CD4-positive, alpha-beta memory T cell (primary cell): Measurements from ENCODE around the gene FOS. TPM values are rescaled to one million over a fixed set of nuclear protein-coding genes. Genes with fewer than 3 reads are reported as not detected.

Experiments
- CTCF ChIA-PET: fragments of 350-600 bp; sonication (Branson Sonifier 250); formaldehyde crosslinking; loops from one replicate; lab custom pipeline; 2021; ENCODE audit warnings: inconsistent platforms; ENCODE audit not compliant: partially characterized antibody; lab: Charles Lee
- POLR2A ChIA-PET: fragments of 350-600 bp; sonication (Branson Sonifier 250); formaldehyde crosslinking; loops from one replicate; lab custom pipeline; 2021; ENCODE audit not compliant: partially characterized antibody; lab: Charles Lee
- DNase-seq, 5 donors: peaks; one replicate each; pipeline versions ENCODE4 v3.0.0 to v3.0.0-alpha.2; 2020 to 2022; ENCODE audit warnings: mixed read lengths in 1 of 5
- H3K27ac ChIP-seq: one replicate; pipeline ENCODE4 v1.7.0; 2013; ENCODE audit warnings: low read depth, low read length
- H3K27me3 ChIP-seq: 2 replicates; pipeline ENCODE4 v1.7.0; 2013; ENCODE audit warnings: mild to moderate bottlenecking, low read length, moderate library complexity; ENCODE audit not compliant: insufficient read depth
- H3K36me3 ChIP-seq: 2 replicates; pipeline ENCODE4 v1.7.0; 2013; ENCODE audit warnings: mild to moderate bottlenecking, low read length, moderate library complexity; ENCODE audit not compliant: insufficient read depth
- H3K4me1 ChIP-seq: 2 replicates; pipeline ENCODE4 v1.7.0; 2013; ENCODE audit warnings: mild to moderate bottlenecking, low read length, moderate library complexity; ENCODE audit not compliant: insufficient read depth
- H3K4me3 ChIP-seq, 2 donors: one replicate each; pipeline ENCODE4 v1.7.0; 2013; ENCODE audit warnings: low read length in 2 of 2, mild to moderate bottlenecking in 1 of 2
- H3K9me3 ChIP-seq, 2 donors: one replicate each; pipeline ENCODE4 v1.7.0; 2013; ENCODE audit warnings: low read length in 2 of 2, control low read depth in 1 of 2; ENCODE audit not compliant: control insufficient read depth in 1 of 2
- H3K27ac Mint-ChIP-seq, 7 donors: one replicate each; pipeline ENCODE4 v1.8.0; 2020 to 2021; ENCODE audit warnings: mixed read lengths in 7 of 7, mild to moderate bottlenecking in 6 of 7, inconsistent platforms in 3 of 7, moderate library complexity in 3 of 7
- H3K27me3 Mint-ChIP-seq, 2 donors: one replicate each; pipeline ENCODE4 v1.8.0; 2020 to 2021; ENCODE audit warnings: mixed read lengths in 2 of 2
- H3K36me3 Mint-ChIP-seq, 2 donors: one replicate each; pipeline ENCODE4 v1.8.0; 2020 to 2021; ENCODE audit warnings: mixed read lengths in 2 of 2, inconsistent platforms in 1 of 2, mild to moderate bottlenecking in 1 of 2
- H3K4me1 Mint-ChIP-seq, 4 donors: one replicate each; pipeline ENCODE4 v1.8.0; 2020 to 2021; ENCODE audit warnings: mixed read lengths in 4 of 4, mild to moderate bottlenecking in 1 of 4
- H3K4me3 Mint-ChIP-seq, 8 donors: one replicate each; pipeline ENCODE4 v1.8.0; 2020 to 2021; ENCODE audit warnings: mixed read lengths in 8 of 8, mild to moderate bottlenecking in 7 of 8, moderate library complexity in 6 of 8, inconsistent platforms in 3 of 8
- H3K9me3 Mint-ChIP-seq, 8 donors: one replicate each; pipeline ENCODE4 v1.8.0; 2020 to 2021; ENCODE audit warnings: mixed read lengths in 8 of 8, mild to moderate bottlenecking in 5 of 8, inconsistent platforms in 3 of 8, moderate library complexity in 1 of 8
- intact Hi-C: fragments of 100-400 bp; cut with micrococcal nuclease; formaldehyde crosslinking; loops from one replicate; pipeline ENCODE4 v1.15.1; 2023
- polyA plus RNA-seq, 2 donors: library from polyadenylated mRNA; unstranded; fragments of 300-500 nt; fragmentation: Illumina TruSeq; gene quantifications; one replicate each; pipeline ENCODE4 v1.2.3, GENCODE V29; 2021
- total RNA-seq, 2 experiments: library from RNA; stranded (reverse); gene quantifications; one replicate each; pipeline ENCODE4 v1.2.3, GENCODE V29; 2021

Gene FOS
- total and polyA plus RNA-seq, 4 experiments from 2014 or later, result 4.1 to 519 (median 83.3) TPM

DNA sequence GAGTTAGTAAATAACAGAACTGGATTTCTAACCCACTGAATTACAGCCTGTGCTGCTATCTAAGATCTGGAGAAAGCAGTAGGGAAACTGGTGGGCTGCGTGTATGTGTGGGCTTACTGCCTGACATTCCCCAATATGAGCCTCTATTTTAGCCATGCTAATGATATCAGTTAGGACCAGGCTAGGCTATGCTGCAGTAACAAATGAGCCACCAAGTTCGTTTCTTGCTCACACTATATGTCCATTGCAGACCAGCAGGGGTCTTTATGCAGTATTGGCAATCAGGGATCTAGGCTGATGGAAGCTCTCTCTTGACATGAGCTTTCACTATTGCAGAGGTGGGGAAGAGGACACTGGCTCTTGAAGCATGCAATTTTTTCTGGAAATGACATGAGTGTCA is 40.4 kb downstream of the FOS start:
- Histone ChIP-seq H3K36me3 (no peaks in the 10 kb centered on the region), H3K27ac (no peak overlapping the region), H3K9me3 (no peaks in the 10 kb centered on the region), H3K27me3 (no peaks in the 10 kb centered on the region), H3K4me1 (no peaks in the 10 kb centered on the region), H3K4me3 (no peak overlapping the region)
- Mint-ChIP-seq H3K27me3 (peaks cover 0 to 4% of the 10 kb centered on the region in 2 donors), H3K9me3 (peaks cover 0 to 2% (median 0%) of the 10 kb centered on the region in 8 donors), H3K27ac (no peak overlapping the region), H3K4me1 (peaks cover 0 to 6% (median 0%) of the 10 kb centered on the region in 4 donors), H3K36me3 (no peaks in the 10 kb centered on the region), H3K4me3 (no peak overlapping the region)
- intact Hi-C loops, result no loop called here
- ChIA-PET CTCF (interaction anchor here (1.0 kb wide), 1 partner anchor 170 kb away, joined by 3 read pairs; no protein-coding TSS in a partner anchor), POLR2A (no interaction called here)
- no peak for DNase-seq

DNA sequence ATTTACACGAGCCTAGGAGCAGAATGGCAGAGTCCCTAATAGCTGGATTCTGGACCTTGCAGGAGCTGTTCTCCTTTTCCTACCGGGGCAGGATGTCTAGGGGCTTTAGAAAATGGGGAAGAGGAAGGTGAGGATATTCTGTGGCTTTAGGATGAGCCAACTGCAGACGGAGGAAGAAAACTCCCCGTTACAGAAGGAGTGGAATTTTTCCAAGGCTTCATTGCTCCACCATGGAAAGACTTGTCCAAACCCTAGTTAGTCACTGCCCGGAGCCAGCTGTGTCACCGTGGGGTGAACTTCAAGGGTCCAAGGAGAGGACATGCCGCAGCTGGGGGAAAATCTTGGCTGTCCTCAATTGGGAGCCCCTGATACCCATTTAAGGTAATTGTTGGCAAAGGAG is 41.6 kb downstream of the FOS start:
- H3K36me3 Mint-ChIP-seq, result no peaks in the 10 kb centered on the region
- POLR2A ChIA-PET, result interaction anchor here (0.6 kb wide), 1 partner anchor 515 kb away, joined by 3 read pairs; no protein-coding TSS in a partner anchor

DNA sequence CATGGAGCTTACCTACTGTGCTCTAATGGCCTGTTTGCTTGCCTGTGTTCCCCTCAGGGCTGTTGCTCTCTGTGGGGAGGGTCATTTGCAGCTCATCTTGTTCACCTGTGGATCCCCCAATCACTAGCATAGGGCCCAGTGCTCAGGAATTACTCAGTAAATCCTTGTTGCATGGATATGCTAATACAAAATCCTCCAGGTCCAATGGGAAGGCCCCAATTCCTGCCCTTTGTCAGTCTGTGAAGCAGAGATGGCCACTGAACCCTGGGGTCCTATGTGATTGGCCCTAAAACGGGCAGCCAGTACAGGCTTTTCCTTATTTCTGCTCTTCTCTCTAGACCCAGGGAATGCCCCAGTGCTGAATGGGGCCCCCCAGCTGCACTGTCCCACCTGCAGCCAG is 44.1 kb downstream of the FOS start:
- intact Hi-C loops, result no loop called here
- H3K9me3 ChIP-seq, result no peaks in the 10 kb centered on the region
- no peak for DNase-seq
- Mint-ChIP-seq H3K27ac (no peak overlapping the region), H3K4me1 (no peaks in the 10 kb centered on the region), H3K36me3 (no peaks in the 10 kb centered on the region), H3K4me3 (no peak overlapping the region), H3K27me3 (peaks cover 0 to 2% of the 10 kb centered on the region in 2 donors), H3K9me3 (peaks cover 0 to 2% (median 0%) of the 10 kb centered on the region in 8 donors)
- H3K36me3 ChIP-seq, result no peaks in the 10 kb centered on the region
- H3K27ac ChIP-seq, result no peak overlapping the region
- no peaks in the 10 kb centered on the region for H3K27me3 ChIP-seq
- CTCF ChIA-PET, result interaction anchor here (0.5 to 2.6 kb wide), 6 partner anchors 14 to 238 kb away, joined by 3 to 9 read pairs (median 4); no protein-coding TSS in a partner anchor
- H3K4me1 ChIP-seq, result no peaks in the 10 kb centered on the region
- POLR2A ChIA-PET, result no interaction called here
- no peak overlapping the region for H3K4me3 ChIP-seq

More for the DNA sequence above, 41.6 kb downstream of the FOS start:
- intact Hi-C loops, result no loop called here
- no peaks in the 10 kb centered on the region for H3K9me3 ChIP-seq
- no peaks in the 10 kb centered on the region for H3K36me3 ChIP-seq
- Mint-ChIP-seq H3K27me3 (peaks cover 0 to 5% of the 10 kb centered on the region in 2 donors), H3K4me3 (no peak overlapping the region), H3K27ac (no peak overlapping the region), H3K4me1 (peaks cover 0 to 3% (median 0%) of the 10 kb centered on the region in 4 donors), H3K9me3 (peaks cover 0 to 2% (median 0%) of the 10 kb centered on the region in 8 donors)
- no peaks in the 10 kb centered on the region for H3K4me1 ChIP-seq
- H3K4me3 ChIP-seq, result no peak overlapping the region
- DNase-seq, result no peak
- CTCF ChIA-PET, result interaction anchor here (0.8 to 2.6 kb wide), 2 partner anchors 12 to 169 kb away, joined by 4 to 9 read pairs; no protein-coding TSS in a partner anchor
- no peak overlapping the region for H3K27ac ChIP-seq
- H3K27me3 ChIP-seq, result no peaks in the 10 kb centered on the region

DNA sequence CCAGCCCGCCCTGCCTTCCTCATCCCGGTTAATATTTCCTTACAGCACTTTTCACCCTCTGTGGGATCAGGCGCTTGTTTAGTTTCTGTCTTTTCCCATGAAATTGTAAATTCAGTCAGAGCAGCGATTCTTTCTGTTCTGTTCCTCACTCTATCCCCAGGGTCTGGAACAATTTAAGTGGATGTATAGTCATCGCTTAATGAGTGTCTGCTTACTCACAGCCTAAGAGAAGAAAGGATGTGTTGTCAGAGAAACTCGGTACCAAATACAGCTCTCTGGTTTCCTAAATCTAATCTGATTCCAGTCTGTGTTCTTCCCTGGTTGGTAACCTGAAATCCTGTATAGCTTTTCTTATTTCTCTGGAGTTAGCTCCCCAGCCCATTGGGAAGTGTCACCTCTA is 44.9 kb downstream of the FOS start:
- H3K27ac Mint-ChIP-seq, result peak overlapping the region in 1 of 7 donors; percentile 75

DNA sequence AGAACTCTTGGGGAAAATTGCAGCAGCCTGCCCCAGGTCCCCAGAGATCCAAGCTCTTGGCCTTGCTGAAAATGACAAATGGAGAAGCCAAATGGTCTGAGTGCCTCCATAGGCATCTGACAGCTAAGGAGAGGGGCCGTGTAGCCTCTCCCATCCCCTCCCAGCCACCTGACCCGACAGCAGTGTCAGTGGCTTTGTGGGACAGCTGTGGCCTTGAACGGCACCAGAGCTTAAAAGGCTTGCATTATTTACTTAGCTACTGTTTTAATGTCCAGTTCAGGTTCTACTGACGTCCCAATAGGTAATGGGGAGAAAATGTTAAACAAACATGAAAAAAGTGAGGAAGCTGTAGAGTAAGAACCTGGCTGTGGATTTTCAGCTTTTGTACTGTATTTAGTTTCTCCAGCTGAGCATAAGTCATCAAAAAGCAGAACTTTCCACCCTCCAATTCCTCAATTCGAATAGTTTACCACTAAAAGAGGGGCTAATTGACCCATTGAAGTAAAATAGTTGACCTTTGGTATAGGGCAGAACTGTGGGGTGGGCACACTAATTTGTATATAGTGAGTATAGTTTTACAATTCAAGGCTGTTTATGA is 50.0 kb downstream of the FOS start:
- Mint-ChIP-seq H3K27ac (no peak overlapping the region), H3K4me1 (peaks cover 9 to 14% (median 12%) of the 10 kb centered on the region in 4 donors), H3K9me3 (no peaks in the 10 kb centered on the region), H3K27me3 (peaks cover 0 to 2% of the 10 kb centered on the region in 2 donors), H3K36me3 (no peaks in the 10 kb centered on the region), H3K4me3 (no peak overlapping the region)
- CTCF ChIA-PET, result interaction anchor here (1.0 to 2.1 kb wide), 4 partner anchors 159 to 249 kb away, joined by 3 to 9 read pairs (median 4); no protein-coding TSS in a partner anchor
- intact Hi-C loops, result no loop called here
- Histone ChIP-seq H3K4me1 (peaks cover 3% of the 10 kb centered on the region), H3K27me3 (no peaks in the 10 kb centered on the region), H3K27ac (no peak overlapping the region), H3K4me3 (no peak overlapping the region), H3K9me3 (no peaks in the 10 kb centered on the region), H3K36me3 (no peaks in the 10 kb centered on the region)
- no peak for DNase-seq
- POLR2A ChIA-PET, result no interaction called here

More for the DNA sequence above, 44.9 kb downstream of the FOS start:
- no peaks in the 10 kb centered on the region for H3K27me3 ChIP-seq
- no peaks in the 10 kb centered on the region for H3K9me3 ChIP-seq
- Mint-ChIP-seq H3K36me3 (no peaks in the 10 kb centered on the region), H3K9me3 (peaks cover 0 to 2% (median 0%) of the 10 kb centered on the region in 8 donors), H3K4me1 (no peaks in the 10 kb centered on the region), H3K27me3 (peaks cover 0 to 2% of the 10 kb centered on the region in 2 donors), H3K4me3 (no peak overlapping the region)
- intact Hi-C loops, result no loop called here
- no peaks in the 10 kb centered on the region for H3K4me1 ChIP-seq
- ChIA-PET POLR2A (no interaction called here), CTCF (interaction anchor here (1.2 kb wide), 1 partner anchor 11 kb away, joined by 3 read pairs; no protein-coding TSS in a partner anchor)
- no peak for DNase-seq
- no peak overlapping the region for H3K4me3 ChIP-seq
- no peaks in the 10 kb centered on the region for H3K36me3 ChIP-seq
- H3K27ac ChIP-seq, result no peak overlapping the region

DNA sequence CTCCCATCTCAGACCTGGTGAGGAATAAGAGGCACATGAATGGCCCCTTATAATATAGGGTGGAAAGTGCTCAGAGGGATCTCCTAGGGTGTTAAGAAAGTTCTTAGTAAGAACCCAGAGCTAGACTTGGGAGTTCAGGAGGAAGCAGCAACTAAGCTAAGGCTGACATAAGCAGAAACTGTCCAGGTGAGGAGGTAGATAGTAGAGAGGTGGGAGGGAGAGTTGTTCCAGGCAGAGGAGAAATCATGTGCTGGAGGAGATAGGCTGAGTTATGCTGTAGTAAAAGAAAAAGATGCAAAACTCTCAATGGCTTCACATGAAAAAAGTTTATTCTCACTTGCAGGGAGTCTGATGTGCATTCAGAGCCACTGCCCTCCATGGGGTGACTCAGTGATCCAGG is 50.7 kb downstream of the FOS start:
- DNase-seq, result no peak
- intact Hi-C loops, result no loop called here
- peaks cover 9% of the 10 kb centered on the region for H3K4me1 ChIP-seq
- no peaks in the 10 kb centered on the region for H3K36me3 ChIP-seq
- Mint-ChIP-seq H3K9me3 (no peaks in the 10 kb centered on the region), H3K27me3 (peaks cover 0 to 2% of the 10 kb centered on the region in 2 donors), H3K4me3 (no peak overlapping the region), H3K36me3 (no peaks in the 10 kb centered on the region), H3K27ac (peak overlapping the region in 1 of 7 donors; percentile 10), H3K4me1 (peaks cover 13 to 21% (median 17%) of the 10 kb centered on the region in 4 donors)
- no peak overlapping the region for H3K27ac ChIP-seq
- ChIA-PET CTCF (interaction anchor here (2.1 kb wide), 1 partner anchor 160 kb away, joined by 9 read pairs; no protein-coding TSS in a partner anchor), POLR2A (no interaction called here)
- no peak overlapping the region for H3K4me3 ChIP-seq
- no peaks in the 10 kb centered on the region for H3K27me3 ChIP-seq
- H3K9me3 ChIP-seq, result no peaks in the 10 kb centered on the region

DNA sequence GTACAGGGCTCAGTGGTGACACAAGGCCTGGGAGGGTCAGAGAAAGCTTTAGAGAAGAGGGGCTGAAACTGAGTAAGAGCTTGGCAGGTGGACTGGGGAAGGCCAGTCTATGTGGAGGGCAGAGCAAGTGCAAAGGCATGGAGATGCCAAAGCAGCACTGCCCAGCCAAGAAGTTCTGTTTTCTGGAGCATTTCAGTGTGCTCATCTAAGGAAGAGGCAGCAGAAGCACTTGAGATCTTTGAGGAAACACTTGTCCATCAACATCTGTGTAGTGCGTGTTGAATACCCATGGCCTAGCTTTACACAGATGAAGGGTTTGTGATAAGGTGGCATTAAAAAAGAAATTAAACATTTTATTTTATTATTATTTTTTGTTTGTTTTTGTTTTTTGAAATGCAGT is 52.8 kb downstream of the FOS start:
- H3K27me3 Mint-ChIP-seq, result no peaks in the 10 kb centered on the region
- Histone ChIP-seq H3K4me3 (no peak overlapping the region), H3K9me3 (no peaks in the 10 kb centered on the region), H3K4me1 (peaks cover 22% of the 10 kb centered on the region), H3K36me3 (no peaks in the 10 kb centered on the region), H3K27ac (no peak overlapping the region), H3K27me3 (no peaks in the 10 kb centered on the region)
- DNase-seq, result no peak
- peaks cover 20 to 36% (median 29%) of the 10 kb centered on the region in 4 donors for H3K4me1 Mint-ChIP-seq
- H3K9me3 Mint-ChIP-seq, result no peaks in the 10 kb centered on the region
- intact Hi-C loops, result no loop called here
- no peak overlapping the region for H3K27ac Mint-ChIP-seq
- ChIA-PET CTCF (no interaction called here), POLR2A (no interaction called here)
- H3K4me3 Mint-ChIP-seq, result no peak overlapping the region
- H3K36me3 Mint-ChIP-seq, result no peaks in the 10 kb centered on the region
